Measurements from ENCODE around the gene PHF10.

GRCh38 chr6:169746556-169746955, 22.3 kb upstream of the PHF10 start:
- TF ChIP-seq, protein P1, sequence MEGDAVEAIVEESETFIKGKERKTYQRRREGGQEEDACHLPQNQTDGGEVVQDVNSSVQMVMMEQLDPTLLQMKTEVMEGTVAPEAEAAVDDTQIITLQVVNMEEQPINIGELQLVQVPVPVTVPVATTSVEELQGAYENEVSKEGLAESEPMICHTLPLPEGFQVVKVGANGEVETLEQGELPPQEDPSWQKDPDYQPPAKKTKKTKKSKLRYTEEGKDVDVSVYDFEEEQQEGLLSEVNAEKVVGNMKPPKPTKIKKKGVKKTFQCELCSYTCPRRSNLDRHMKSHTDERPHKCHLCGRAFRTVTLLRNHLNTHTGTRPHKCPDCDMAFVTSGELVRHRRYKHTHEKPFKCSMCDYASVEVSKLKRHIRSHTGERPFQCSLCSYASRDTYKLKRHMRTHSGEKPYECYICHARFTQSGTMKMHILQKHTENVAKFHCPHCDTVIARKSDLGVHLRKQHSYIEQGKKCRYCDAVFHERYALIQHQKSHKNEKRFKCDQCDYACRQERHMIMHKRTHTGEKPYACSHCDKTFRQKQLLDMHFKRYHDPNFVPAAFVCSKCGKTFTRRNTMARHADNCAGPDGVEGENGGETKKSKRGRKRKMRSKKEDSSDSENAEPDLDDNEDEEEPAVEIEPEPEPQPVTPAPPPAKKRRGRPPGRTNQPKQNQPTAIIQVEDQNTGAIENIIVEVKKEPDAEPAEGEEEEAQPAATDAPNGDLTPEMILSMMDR (IDR thresholded peaks at IDR 0.05) = no peak
- no peak for TF ChIP-seq POLR2A (IDR thresholded peaks at IDR 0.05)
